ENCODE measurements around the gene RDH5.

DNA sequence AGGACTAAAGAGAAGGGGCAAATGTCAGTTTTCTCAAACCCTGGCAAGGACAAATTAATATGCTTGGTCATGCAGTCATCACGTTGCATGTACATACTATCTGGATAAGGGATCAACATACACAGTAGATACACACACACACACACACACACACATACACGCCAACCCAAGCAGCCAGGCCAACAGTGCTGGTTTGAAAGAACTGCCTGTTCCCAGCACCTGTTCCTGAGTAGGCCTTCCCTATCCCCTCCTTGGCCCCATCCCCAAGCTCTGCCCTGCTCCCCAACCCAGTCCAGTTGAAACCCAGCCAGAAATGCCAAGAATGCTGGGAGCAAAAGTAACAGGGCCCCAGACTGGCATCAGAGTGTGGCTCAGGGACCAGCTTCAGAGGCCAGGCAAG is 16.9 kb upstream of the RDH5 start:
- TF ChIP-seq, protein P1, sequence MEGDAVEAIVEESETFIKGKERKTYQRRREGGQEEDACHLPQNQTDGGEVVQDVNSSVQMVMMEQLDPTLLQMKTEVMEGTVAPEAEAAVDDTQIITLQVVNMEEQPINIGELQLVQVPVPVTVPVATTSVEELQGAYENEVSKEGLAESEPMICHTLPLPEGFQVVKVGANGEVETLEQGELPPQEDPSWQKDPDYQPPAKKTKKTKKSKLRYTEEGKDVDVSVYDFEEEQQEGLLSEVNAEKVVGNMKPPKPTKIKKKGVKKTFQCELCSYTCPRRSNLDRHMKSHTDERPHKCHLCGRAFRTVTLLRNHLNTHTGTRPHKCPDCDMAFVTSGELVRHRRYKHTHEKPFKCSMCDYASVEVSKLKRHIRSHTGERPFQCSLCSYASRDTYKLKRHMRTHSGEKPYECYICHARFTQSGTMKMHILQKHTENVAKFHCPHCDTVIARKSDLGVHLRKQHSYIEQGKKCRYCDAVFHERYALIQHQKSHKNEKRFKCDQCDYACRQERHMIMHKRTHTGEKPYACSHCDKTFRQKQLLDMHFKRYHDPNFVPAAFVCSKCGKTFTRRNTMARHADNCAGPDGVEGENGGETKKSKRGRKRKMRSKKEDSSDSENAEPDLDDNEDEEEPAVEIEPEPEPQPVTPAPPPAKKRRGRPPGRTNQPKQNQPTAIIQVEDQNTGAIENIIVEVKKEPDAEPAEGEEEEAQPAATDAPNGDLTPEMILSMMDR (IDR thresholded peaks at IDR 0.05), result no peak
- no peak for TF ChIP-seq POLR2A (IDR thresholded peaks at IDR 0.05)

Measured in vagina (tissue), 2 donors.